IMR-90 (cell line): ENCODE measurements around the gene ADGRF5. TPM values are rescaled to one million over a fixed set of nuclear protein-coding genes. Genes with fewer than 3 reads are reported as not detected.

ENCODE experiments used
- ATAC-seq: fragments of 200-7000 bp; cut with Tn5 transposase; 2 replicates; pipeline ENCODE4 v1.9.1; 2020; ENCODE audit warnings: low read depth, mild to moderate bottlenecking, moderate library complexity
- BruUV-seq: library from RNA; stranded (reverse); fragments of 400-500 nt; replicated peaks from 2 replicates; lab custom pipeline; 2021; lab: Mats Ljungman, UMichigan
- CTCF ChIA-PET: fragments of 300-600 bp; formaldehyde crosslinking; extraction: SDS; loops from one replicate; lab custom pipeline; 2021; ENCODE audit warnings: antibody characterized with exemption; lab: Yijun Ruan, JAX
- POLR2A ChIA-PET: fragments of 300-600 bp; sonication (Branson Sonifier 250); formaldehyde crosslinking; loops from one replicate; lab custom pipeline; 2022; ENCODE audit warnings: antibody characterized with exemption; ENCODE audit not compliant: unreplicated experiment; lab: Charles Lee
- DNase-seq: peaks from one replicate; pipeline ENCODE4 v3.0.0; 2013
- H2AFZ ChIP-seq: replicated peaks from 2 replicates; pipeline ENCODE3; 2013; ENCODE audit warnings: low read length, mild to moderate bottlenecking; ENCODE audit not compliant: poor library complexity
- H2AK5ac ChIP-seq: 2 replicates; pipeline ENCODE4 v1.6.1; 2013; ENCODE audit warnings: low read depth, low read length, inconsistent platforms
- H2AK9ac ChIP-seq: replicated peaks from 2 replicates; pipeline ENCODE3; 2013; ENCODE audit warnings: mild to moderate bottlenecking, low read depth, low read length, moderate library complexity; ENCODE audit not compliant: poor library complexity
- H2BK120ac ChIP-seq: 2 replicates; pipeline ENCODE4 v1.6.1; 2013; ENCODE audit warnings: low read depth, low read length, inconsistent platforms
- H2BK15ac ChIP-seq: 3 replicates; pipeline ENCODE4 v1.6.1; 2013; ENCODE audit warnings: low read depth, low read length, inconsistent platforms
- H2BK20ac ChIP-seq: 2 replicates; pipeline ENCODE4 v1.6.1; 2013; ENCODE audit warnings: low read depth, mild to moderate bottlenecking, inconsistent platforms, low read length, moderate library complexity
- H2BK5ac ChIP-seq: 2 replicates; pipeline ENCODE4 v1.6.1; 2013; ENCODE audit warnings: mild to moderate bottlenecking, low read depth, low read length, inconsistent platforms; ENCODE audit not compliant: poor library complexity, severe bottlenecking
- H3K14ac ChIP-seq: replicated peaks from 2 replicates; pipeline ENCODE4 v1.6.1; 2013; ENCODE audit warnings: low read depth, low read length, inconsistent platforms
- H3K18ac ChIP-seq: 2 replicates; pipeline ENCODE4 v1.6.1; 2013; ENCODE audit warnings: low read depth, low read length, control low read depth
- H3K23ac ChIP-seq: 2 replicates; pipeline ENCODE4 v1.6.1; 2013; ENCODE audit warnings: low read depth, low read length, inconsistent platforms
- H3K27ac ChIP-seq: 2 replicates; pipeline ENCODE4 v1.5.1; 2013; ENCODE audit warnings: mild to moderate bottlenecking, control low read depth, low read length; ENCODE audit not compliant: insufficient read depth
- H3K27me3 ChIP-seq: 2 replicates; pipeline ENCODE4 v1.6.1; 2013; ENCODE audit warnings: low read length; ENCODE audit not compliant: control insufficient read depth, insufficient read depth
- H3K36me3 ChIP-seq: 2 replicates; pipeline ENCODE4 v1.6.1; 2013; ENCODE audit warnings: low read length, mixed read lengths; ENCODE audit not compliant: control insufficient read depth, insufficient read depth
- H3K4ac ChIP-seq: 2 replicates; pipeline ENCODE4 v1.6.1; 2013; ENCODE audit warnings: low read depth, low read length, inconsistent platforms
- H3K4me1 ChIP-seq: 2 replicates; pipeline ENCODE4 v1.6.1; 2013; ENCODE audit warnings: low read length, mixed read lengths; ENCODE audit not compliant: control insufficient read depth, insufficient read depth
- H3K4me2 ChIP-seq: 2 replicates; pipeline ENCODE4 v1.6.1; 2013; ENCODE audit warnings: low read depth, mild to moderate bottlenecking, control low read depth, low read length, moderate library complexity
- H3K4me3 ChIP-seq: 2 replicates; pipeline ENCODE4 v1.5.1; 2013; ENCODE audit warnings: low read depth, mild to moderate bottlenecking, control low read depth, low read length, moderate library complexity; ENCODE audit not compliant: insufficient read depth
- H3K56ac ChIP-seq: 2 replicates; pipeline ENCODE4 v1.6.1; 2013; ENCODE audit warnings: low read length, inconsistent platforms; ENCODE audit not compliant: insufficient read depth; ENCODE audit errors: extremely low read depth
- H3K79me1 ChIP-seq, 2 experiments: 2 replicates each; pipeline ENCODE4 v1.6.1; 2013; ENCODE audit warnings: low read length in 2 of 2, inconsistent platforms in 1 of 2, low read depth in 1 of 2
- H3K9ac ChIP-seq: 2 replicates; pipeline ENCODE4 v1.6.1; 2013; ENCODE audit warnings: low read depth, low read length, control low read depth
- H3K9me1 ChIP-seq: 2 replicates; pipeline ENCODE4 v1.6.1; 2013; ENCODE audit warnings: low read length, inconsistent platforms; ENCODE audit not compliant: insufficient read depth
- H3K9me3 ChIP-seq: 2 replicates; pipeline ENCODE4 v1.6.1; 2013; ENCODE audit warnings: low read length; ENCODE audit not compliant: control insufficient read depth, insufficient read depth
- H4K20me1 ChIP-seq: 2 replicates; pipeline ENCODE4 v1.6.1; 2013; ENCODE audit warnings: low read length, inconsistent platforms; ENCODE audit not compliant: insufficient read depth
- H4K5ac ChIP-seq: 2 replicates; pipeline ENCODE4 v1.6.1; 2013; ENCODE audit warnings: mild to moderate bottlenecking, low read depth, low read length, control low read depth
- H4K8ac ChIP-seq, 2 experiments: 2 replicates each; pipeline ENCODE4 v1.6.1; 2013; ENCODE audit warnings: low read depth in 2 of 2, low read length in 2 of 2, control low read depth in 1 of 2, inconsistent platforms in 1 of 2
- H4K91ac ChIP-seq: 2 replicates; pipeline ENCODE4 v1.6.1; 2013; ENCODE audit warnings: low read depth, low read length, inconsistent platforms; ENCODE audit not compliant: insufficient read depth
- BHLHE40 ChIP-seq: fragments of 150-350 bp; IDR thresholded peaks from 2 replicates; pipeline ENCODE4 v1.6.1; 2016; ENCODE audit warnings: mild to moderate bottlenecking, low read depth, low read length
- CEBPB ChIP-seq: IDR thresholded peaks from 2 replicates; pipeline ENCODE4 v1.6.1; 2012; ENCODE audit warnings: low read depth, low read length, improper control_type of control experiment
- CHD1 ChIP-seq: IDR thresholded peaks from 2 replicates; pipeline ENCODE4 v1.6.1; 2012; ENCODE audit warnings: low read depth, low read length, improper control_type of control experiment
- CTCF ChIP-seq: conservative IDR thresholded peaks from 2 replicates; pipeline ENCODE4 v1.5.1; 2012; ENCODE audit warnings: mild to moderate bottlenecking, low read depth, low read length, improper control_type of control experiment
- FOS ChIP-seq: fragments of 150-350 bp; IDR thresholded peaks from 2 replicates; pipeline ENCODE4 v1.6.1; 2016; ENCODE audit warnings: low read depth, low read length
- MAFK ChIP-seq: IDR thresholded peaks from 2 replicates; pipeline ENCODE4 v1.6.1; 2012; ENCODE audit warnings: low read depth, low read length, improper control_type of control experiment
- MAZ ChIP-seq: IDR thresholded peaks from 2 replicates; pipeline ENCODE4 v1.6.1; 2012; ENCODE audit warnings: low read depth, mild to moderate bottlenecking, low read length, improper control_type of control experiment, moderate library complexity, borderline replicate concordance
- NFE2L2 ChIP-seq: fragments of 150-350 bp; IDR thresholded peaks from 2 replicates; pipeline ENCODE4 v1.6.1; 2016; ENCODE audit warnings: low read depth, mild to moderate bottlenecking, low read length
- RCOR1 ChIP-seq: IDR thresholded peaks from 2 replicates; pipeline ENCODE4 v1.6.1; 2012; ENCODE audit warnings: mild to moderate bottlenecking, low read length, improper control_type of control experiment; ENCODE audit not compliant: insufficient replicate concordance
- WGBS, 2 experiments: methylation state at CpG; one replicate each; pipeline versions ENCODE4 v1.1.5 to v1.1.7; 2013; ENCODE audit warnings: missing lambda C conversion rate in 2 of 2; ENCODE audit not compliant: insufficient read length in 1 of 2; ENCODE audit errors: extremely low coverage in 2 of 2; 5-methylcytosine and 5-hydroxymethylcytosine counted together
- dilution Hi-C: fragments of 300-500 bp; cut with HindIII; formaldehyde crosslinking; loops from one replicate; pipeline ENCODE4 v1.14.3; 2018; ENCODE audit warnings: low sequenced_read_pairs; ENCODE audit not compliant: unreplicated experiment
- in situ Hi-C: fragments of 300-500 bp; cut with MboI; formaldehyde crosslinking; loops from 3 replicates; pipeline ENCODE4 v1.14.3; 2019; ENCODE audit warnings: low sequenced_read_pairs, inconsistent platforms, mixed read lengths
- intact Hi-C: fragments of 100-400 bp; cut with micrococcal nuclease; formaldehyde crosslinking; loops from 2 replicates; pipeline ENCODE4 v1.10.0; 2022
- polyA plus RNA-seq, 3 experiments: library from polyadenylated mRNA; depleted of rRNA; stranded (reverse); fragments of >200 nt; gene quantifications; 2 replicates each; pipeline ENCODE4 v1.2.3, GENCODE V29; 2012; ENCODE audit warnings: low replicate concordance in 1 of 3
- total RNA-seq: library from RNA; depleted of rRNA; stranded (reverse); fragments of >200 nt; gene quantifications from 2 replicates; pipeline ENCODE4 v1.2.3, GENCODE V29; 2012
- TF ChIP-seq, protein P1 (sequence below): fragments of 150-350 bp; IDR thresholded peaks from 2 replicates; pipeline ENCODE4 v1.6.1; 2016; ENCODE audit warnings: low read depth, mild to moderate bottlenecking, low read length, moderate library complexity, borderline replicate concordance
- TF ChIP-seq, protein P2 (sequence below): fragments of 150-350 bp; IDR thresholded peaks from 2 replicates; pipeline ENCODE4 v1.6.1; 2017; ENCODE audit warnings: mild to moderate bottlenecking, antibody characterized with exemption, low read length, low read depth

Gene ADGRF5
- total and polyA plus RNA-seq, 2 of the 4 experiments (the other 2 are of a cell fraction), result not detected

DNA sequence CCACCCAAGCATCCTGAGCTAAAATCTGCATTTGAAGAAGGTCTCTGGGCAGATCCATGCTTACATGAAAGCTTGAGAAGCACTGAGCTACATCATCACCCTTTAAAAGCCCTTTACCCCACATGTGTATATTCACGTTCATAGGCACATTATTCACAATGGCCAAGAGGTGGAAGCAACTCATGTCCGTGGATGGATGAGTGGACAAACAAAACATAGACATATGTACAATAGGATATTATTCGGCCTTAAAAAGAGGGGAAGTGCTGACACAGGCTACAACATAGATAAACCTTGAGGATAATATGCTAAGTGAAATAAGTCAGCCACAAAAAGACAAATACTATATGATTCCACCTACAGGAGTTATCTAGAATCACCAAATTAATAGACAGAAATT is 17.6 kb downstream of the ADGRF5 start:
- Histone ChIP-seq H3K79me1 (no peaks in the 10 kb centered on the region), H3K27me3 (no peaks in the 10 kb centered on the region), H4K91ac (no peak overlapping the region), H4K8ac (no peak overlapping the region), H2BK20ac (no peak overlapping the region), H3K4me1 (no peaks in the 10 kb centered on the region), H3K36me3 (no peaks in the 10 kb centered on the region), H4K20me1 (no peaks in the 10 kb centered on the region), H3K4ac (no peak overlapping the region), H2AK5ac (no peak overlapping the region), H2BK5ac (no peak overlapping the region), H4K5ac (no peak overlapping the region), H3K9me3 (no peaks in the 10 kb centered on the region), H3K18ac (no peak overlapping the region), H2AK9ac (no peak overlapping the region), H3K14ac (no peak overlapping the region), H3K23ac (no peak overlapping the region), H2BK15ac (no peak overlapping the region), H3K9me1 (no peaks in the 10 kb centered on the region), H3K27ac (no peak overlapping the region), H3K4me3 (no peak overlapping the region), H2AFZ (no peak overlapping the region), H3K56ac (no peak overlapping the region), H3K4me2 (no peak overlapping the region), H2BK120ac (no peak overlapping the region), H3K9ac (no peak overlapping the region)
- no TSS peak for BruUV-seq
- in situ Hi-C loops, result no loop called here
- ChIA-PET CTCF (no interaction called here), POLR2A (no interaction called here)
- ATAC-seq, result no peak
- no peak for DNase-seq
- dilution Hi-C loops, result no loop called here
- WGBS, 2 experiments, result no CpG with 5 or more reads among the region's 3 CpGs
- TF ChIP-seq, protein P1, sequence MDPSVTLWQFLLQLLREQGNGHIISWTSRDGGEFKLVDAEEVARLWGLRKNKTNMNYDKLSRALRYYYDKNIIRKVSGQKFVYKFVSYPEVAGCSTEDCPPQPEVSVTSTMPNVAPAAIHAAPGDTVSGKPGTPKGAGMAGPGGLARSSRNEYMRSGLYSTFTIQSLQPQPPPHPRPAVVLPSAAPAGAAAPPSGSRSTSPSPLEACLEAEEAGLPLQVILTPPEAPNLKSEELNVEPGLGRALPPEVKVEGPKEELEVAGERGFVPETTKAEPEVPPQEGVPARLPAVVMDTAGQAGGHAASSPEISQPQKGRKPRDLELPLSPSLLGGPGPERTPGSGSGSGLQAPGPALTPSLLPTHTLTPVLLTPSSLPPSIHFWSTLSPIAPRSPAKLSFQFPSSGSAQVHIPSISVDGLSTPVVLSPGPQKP, result no peak
- TF ChIP-seq MAFK (no peak), CEBPB (no peak), CTCF (no peak), CHD1 (no peak), FOS (no peak), NFE2L2 (no peak), MAZ (no peak), RCOR1 (no peak), BHLHE40 (no peak)
- TF ChIP-seq, protein P2, sequence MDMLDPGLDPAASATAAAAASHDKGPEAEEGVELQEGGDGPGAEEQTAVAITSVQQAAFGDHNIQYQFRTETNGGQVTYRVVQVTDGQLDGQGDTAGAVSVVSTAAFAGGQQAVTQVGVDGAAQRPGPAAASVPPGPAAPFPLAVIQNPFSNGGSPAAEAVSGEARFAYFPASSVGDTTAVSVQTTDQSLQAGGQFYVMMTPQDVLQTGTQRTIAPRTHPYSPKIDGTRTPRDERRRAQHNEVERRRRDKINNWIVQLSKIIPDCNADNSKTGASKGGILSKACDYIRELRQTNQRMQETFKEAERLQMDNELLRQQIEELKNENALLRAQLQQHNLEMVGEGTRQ, result no peak
- intact Hi-C loops, result no loop called here
